Measurements from ENCODE around the gene CTBP2. TPM values are rescaled to one million over a fixed set of nuclear protein-coding genes. Genes with fewer than 3 reads are reported as not detected.
A peak's percentile ranks its signal among the peaks of the same experiment; 100 is the strongest.

Gene CTBP2
- total RNA-seq, 1 donor from 2014 or later, result 73.0 TPM

DNA sequence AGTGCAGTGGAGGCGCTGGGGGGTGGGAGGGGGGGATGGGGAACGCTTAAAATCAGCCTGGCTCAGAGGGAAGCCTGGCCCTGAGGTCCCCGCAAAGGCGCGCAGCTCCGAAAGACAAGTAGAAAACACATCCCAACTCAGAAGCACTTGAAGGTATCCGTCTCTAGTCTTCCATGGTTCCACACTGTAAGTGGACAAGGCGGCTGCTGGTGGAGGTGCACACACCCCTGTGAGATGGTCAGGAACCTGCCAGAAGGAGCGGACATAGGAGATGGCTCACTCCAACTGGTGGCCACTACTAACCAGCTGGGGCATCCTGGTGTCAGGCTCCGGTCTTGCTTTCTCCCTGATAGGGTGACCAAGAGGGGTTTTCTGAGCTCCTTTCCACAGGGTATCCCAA, 41.7 kb downstream of the CTBP2 start:
- H3K36me3 ChIP-seq, result peaks cover 9% of the 10 kb centered on the region
- H3K9me3 ChIP-seq, result no peaks in the 10 kb centered on the region
- H3K27me3 ChIP-seq (ENCODE audit: low read depth), result no peaks in the 10 kb centered on the region
- H3K27ac ChIP-seq, result peak overlapping the region; percentile 19
- intact Hi-C loops (cut with DNase I), result no loop called here
- DNase-seq (no peak), ATAC-seq (no peak)
- H3K4me3 ChIP-seq, result no peak overlapping the region
- H3K4me1 ChIP-seq, result peaks cover 70% of the 10 kb centered on the region
- no peak for TF ChIP-seq CTCF (IDR thresholded peaks at IDR 0.05)

DNA sequence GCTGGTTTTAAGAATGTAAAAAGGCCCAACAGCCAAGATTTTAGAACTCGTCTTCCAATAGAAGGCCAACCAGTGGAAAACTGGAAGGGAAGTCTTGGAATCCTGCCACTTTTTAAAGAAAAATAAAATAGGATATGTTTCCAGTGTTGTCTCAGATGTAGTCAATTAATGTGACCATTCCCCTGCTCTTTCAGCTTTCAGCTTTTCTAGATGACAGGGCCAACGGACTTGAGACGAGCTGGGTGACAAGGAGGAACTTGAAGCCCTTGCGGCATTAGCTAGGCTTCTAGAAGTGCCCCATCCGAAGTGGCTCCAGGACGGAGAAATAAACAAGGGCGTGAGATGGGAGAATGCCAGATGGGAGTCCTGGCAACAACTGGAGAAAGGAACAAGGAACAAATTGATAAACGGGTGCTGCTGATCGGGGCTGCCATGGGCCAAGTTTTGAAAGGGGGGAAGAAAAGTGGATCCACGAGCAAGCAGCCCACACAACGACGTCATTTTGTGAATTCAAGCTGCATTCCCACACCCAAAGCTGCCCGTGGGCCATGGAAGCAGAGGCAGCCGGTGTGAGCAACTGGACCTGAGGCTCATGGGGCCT, 42.3 kb downstream of the CTBP2 start:
- no peak for TF ChIP-seq CTCF (IDR thresholded peaks at IDR 0.05)
- Histone ChIP-seq H3K4me3 (no peak overlapping the region), H3K27ac (peak overlapping the region; percentile 19), H3K4me1 (peaks cover 70% of the 10 kb centered on the region), H3K27me3 (ENCODE audit: low read depth) (no peaks in the 10 kb centered on the region), H3K9me3 (no peaks in the 10 kb centered on the region), H3K36me3 (peaks cover 9% of the 10 kb centered on the region)
- intact Hi-C loops (cut with DNase I), result no loop called here
- DNase-seq (no peak), ATAC-seq (peak in 1 of 2 donors; percentile 10)

GRCh38 chr10:125116652-125117310, 43.6 kb downstream of the CTBP2 start:
- ATAC-seq, result no peak
- Histone ChIP-seq H3K27me3 (ENCODE audit: low read depth) (no peaks in the 10 kb centered on the region), H3K9me3 (no peaks in the 10 kb centered on the region), H3K27ac (no peak overlapping the region), H3K4me1 (peaks cover 67% of the 10 kb centered on the region), H3K4me3 (no peak overlapping the region), H3K36me3 (peaks cover under 1% of the 10 kb centered on the region)
- DNase-seq, result no peak
- TF ChIP-seq CTCF (IDR thresholded peaks at IDR 0.05), result no peak
- intact Hi-C loops (cut with DNase I), result no loop called here

DNA sequence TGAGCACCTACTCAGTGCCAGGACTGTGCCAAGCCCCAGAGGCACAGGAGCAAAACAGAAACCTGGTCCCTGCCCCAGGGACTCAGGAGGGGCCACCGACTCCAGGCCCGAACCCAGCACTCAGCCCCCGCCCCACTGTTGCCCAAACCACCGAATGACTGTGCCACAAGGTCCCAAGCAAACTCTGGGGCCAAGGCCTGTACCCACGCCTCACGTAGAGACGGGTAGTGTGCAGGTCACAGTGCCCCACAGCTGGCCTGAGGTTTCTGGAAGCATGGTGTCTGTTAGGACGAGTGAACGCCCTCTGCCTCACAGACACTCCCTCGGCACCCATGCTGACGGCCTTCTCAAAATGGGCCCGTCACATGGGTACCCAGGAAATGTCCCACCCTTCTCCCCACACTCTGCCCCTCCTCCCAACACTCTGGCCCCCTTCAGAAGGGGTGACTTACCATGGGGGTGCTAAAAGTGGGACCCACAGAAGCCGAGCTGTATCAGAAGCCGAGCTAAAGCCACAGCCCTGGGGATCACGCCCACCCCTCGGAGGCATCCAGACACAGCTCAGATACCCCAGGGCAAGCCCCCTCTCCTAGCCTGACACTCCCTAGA, 44.2 kb downstream of the CTBP2 start:
- Histone ChIP-seq H3K27me3 (ENCODE audit: low read depth) (no peaks in the 10 kb centered on the region), H3K9me3 (no peaks in the 10 kb centered on the region), H3K27ac (no peak overlapping the region), H3K4me3 (no peak overlapping the region), H3K36me3 (no peaks in the 10 kb centered on the region), H3K4me1 (peaks cover 64% of the 10 kb centered on the region)
- ATAC-seq (no peak), DNase-seq (no peak)
- TF ChIP-seq CTCF (IDR thresholded peaks at IDR 0.05), result no peak
- intact Hi-C loops (cut with DNase I), result no loop called here

- no peak overlapping the region for H3K27ac ChIP-seq
Observed at GRCh38 chr10:125115409-125115808, 45.0 kb downstream of the CTBP2 start.

More at GRCh38 chr10:125115409-125115808, 45.0 kb downstream of the CTBP2 start:
- Histone ChIP-seq H3K36me3 (peaks cover 4% of the 10 kb centered on the region), H3K9me3 (no peaks in the 10 kb centered on the region), H3K27me3 (ENCODE audit: low read depth) (no peaks in the 10 kb centered on the region), H3K4me1 (peaks cover 57% of the 10 kb centered on the region), H3K4me3 (no peak overlapping the region)
- intact Hi-C loops (cut with DNase I), result no loop called here
- DNase-seq (no peak), ATAC-seq (no peak)
- no peak for TF ChIP-seq CTCF (IDR thresholded peaks at IDR 0.05)

Data from lower lobe of right lung (tissue), 2 donors.